NT2/D1 (cell line): ENCODE results near the gene SEPTIN5.

ENCODE experiments used
- SUZ12 ChIP-seq: IDR thresholded peaks from 2 replicates; pipeline ENCODE4 v1.6.1; 2011; ENCODE audit not compliant: insufficient read length, insufficient read depth; ENCODE audit errors: extremely low read depth
- YY1 ChIP-seq: IDR thresholded peaks from 2 replicates; pipeline ENCODE4 v1.6.1; 2011; ENCODE audit not compliant: insufficient read length, insufficient read depth
- ZNF274 ChIP-seq: IDR thresholded peaks from 2 replicates; pipeline ENCODE4 v1.6.1; 2011; ENCODE audit warnings: mild to moderate bottlenecking, low read depth, low read length

DNA sequence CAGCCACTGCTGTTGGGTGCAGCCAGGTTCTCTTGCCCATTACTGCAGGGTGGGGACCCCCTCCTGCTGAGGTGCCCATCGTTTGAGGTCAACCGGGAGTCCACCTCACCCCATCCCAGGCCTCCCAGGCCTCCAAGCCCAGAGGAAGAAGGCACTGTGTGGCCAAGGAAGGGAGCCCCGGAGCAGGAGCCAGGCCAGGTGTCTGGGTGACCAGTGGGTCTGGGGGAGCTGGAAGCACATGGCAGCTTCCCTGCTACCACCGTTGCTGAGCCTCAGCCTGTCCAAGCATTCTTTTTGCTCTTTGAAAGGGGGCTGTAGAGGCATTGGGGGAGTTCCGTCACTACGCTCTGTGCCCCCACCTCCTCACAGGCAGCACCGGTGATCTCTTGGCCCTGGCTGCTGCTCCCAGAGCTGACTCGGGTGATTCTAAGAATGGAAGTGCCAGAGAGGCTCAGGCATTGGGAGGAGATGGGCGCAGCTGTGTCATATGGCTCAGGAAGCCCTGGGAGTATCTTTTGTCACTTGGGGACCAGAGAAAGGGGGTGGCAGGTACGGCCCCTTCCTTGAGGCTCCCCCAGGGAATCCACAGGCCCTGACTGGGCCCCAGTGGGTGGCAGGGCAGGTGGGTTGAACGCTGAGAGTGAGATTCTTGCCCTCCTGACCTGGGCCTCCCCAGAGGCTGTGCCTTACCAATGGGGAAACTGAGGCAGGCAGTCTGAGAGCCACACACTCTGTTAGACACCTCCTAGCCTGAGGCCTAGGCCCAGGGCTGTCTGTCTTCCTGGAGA, 1.9 kb downstream of the SEPTIN5 start:
- no peak for TF ChIP-seq ZNF274
- TF ChIP-seq YY1 = no peak
- TF ChIP-seq SUZ12 = no peak
